Measurements from ENCODE around the gene FASTKD1.

DNA sequence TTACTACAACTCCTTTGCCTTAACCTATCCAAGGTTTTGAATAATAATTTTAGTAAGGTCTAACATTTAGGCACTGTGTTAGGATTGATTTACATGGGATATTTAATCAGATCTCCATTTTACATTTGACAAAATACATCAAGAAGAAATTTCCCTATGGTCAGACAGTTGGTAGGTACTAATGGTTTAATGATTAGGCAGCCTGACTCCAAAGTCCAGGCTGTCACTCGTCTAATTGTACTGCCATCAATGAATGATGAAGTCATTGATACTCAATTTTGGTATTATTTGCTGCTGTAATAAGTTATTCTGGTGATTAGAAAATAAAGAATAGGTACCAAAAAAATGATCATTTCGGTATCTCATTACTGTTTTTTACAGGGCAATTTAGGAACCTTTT lies 80.3 kb downstream of the FASTKD1 start:
- no peak for TF ChIP-seq EZH2 (IDR thresholded peaks at IDR 0.05; ENCODE audit: low read length, unreplicated experiment)
- TF ChIP-seq, protein P1, sequence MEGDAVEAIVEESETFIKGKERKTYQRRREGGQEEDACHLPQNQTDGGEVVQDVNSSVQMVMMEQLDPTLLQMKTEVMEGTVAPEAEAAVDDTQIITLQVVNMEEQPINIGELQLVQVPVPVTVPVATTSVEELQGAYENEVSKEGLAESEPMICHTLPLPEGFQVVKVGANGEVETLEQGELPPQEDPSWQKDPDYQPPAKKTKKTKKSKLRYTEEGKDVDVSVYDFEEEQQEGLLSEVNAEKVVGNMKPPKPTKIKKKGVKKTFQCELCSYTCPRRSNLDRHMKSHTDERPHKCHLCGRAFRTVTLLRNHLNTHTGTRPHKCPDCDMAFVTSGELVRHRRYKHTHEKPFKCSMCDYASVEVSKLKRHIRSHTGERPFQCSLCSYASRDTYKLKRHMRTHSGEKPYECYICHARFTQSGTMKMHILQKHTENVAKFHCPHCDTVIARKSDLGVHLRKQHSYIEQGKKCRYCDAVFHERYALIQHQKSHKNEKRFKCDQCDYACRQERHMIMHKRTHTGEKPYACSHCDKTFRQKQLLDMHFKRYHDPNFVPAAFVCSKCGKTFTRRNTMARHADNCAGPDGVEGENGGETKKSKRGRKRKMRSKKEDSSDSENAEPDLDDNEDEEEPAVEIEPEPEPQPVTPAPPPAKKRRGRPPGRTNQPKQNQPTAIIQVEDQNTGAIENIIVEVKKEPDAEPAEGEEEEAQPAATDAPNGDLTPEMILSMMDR (conservative IDR thresholded peaks at IDR 0.05; ENCODE audit: low read depth, low read length) = no peak
- no peak for TF ChIP-seq EZH2phosphoT487 (IDR thresholded peaks at IDR 0.05; ENCODE audit: borderline replicate concordance, low read length)

Data from PC-3 (cell line).